RWPE2 (cell line): ENCODE data around the gene TMEM87B.
"Not testable (repeated sequence)": the region's sequence is repeated elsewhere in the genome, so short reads cannot be mapped to it uniquely, and the experiment has no call there.

Source experiments
- ATAC-seq: fragments of 200-7000 bp; cut with Tn5 transposase; 3 replicates; pipeline ENCODE4 v1.9.1; 2021; ENCODE audit warnings: low read depth
- DNase-seq: peaks from one replicate; pipeline ENCODE4 v3.0.0-alpha.2; 2020; ENCODE audit warnings: low spot score
- H3K27ac ChIP-seq: fragments of 450-650 bp; 2 replicates; pipeline ENCODE4 v1.5.1; 2017; ENCODE audit warnings: mild to moderate bottlenecking; ENCODE audit not compliant: poor library complexity, severe bottlenecking
- H3K27me3 ChIP-seq: fragments of 250-450 bp; sonication (Bioruptor Pico); 2 replicates; pipeline ENCODE4 v1.5.1; 2021; ENCODE audit warnings: mild to moderate bottlenecking, moderate library complexity; ENCODE audit not compliant: insufficient read depth, poor library complexity, severe bottlenecking
- H3K36me3 ChIP-seq: fragments of 250-450 bp; sonication (Bioruptor Pico); 2 replicates; pipeline ENCODE4 v1.5.1; 2020; ENCODE audit warnings: low read depth, mild to moderate bottlenecking, moderate library complexity
- H3K4me1 ChIP-seq: fragments of 250-450 bp; sonication (Bioruptor Pico); 2 replicates; pipeline ENCODE4 v1.5.1; 2021; ENCODE audit warnings: mild to moderate bottlenecking, moderate library complexity; ENCODE audit not compliant: insufficient read depth, poor library complexity, severe bottlenecking
- H3K4me3 ChIP-seq: fragments of 250-450 bp; sonication (Bioruptor Pico); 2 replicates; pipeline ENCODE4 v1.5.1; 2021; ENCODE audit warnings: mild to moderate bottlenecking, moderate library complexity; ENCODE audit not compliant: severe bottlenecking
- H3K9me3 ChIP-seq: fragments of 250-450 bp; sonication (Bioruptor Pico); 2 replicates; pipeline ENCODE4 v1.5.1; 2021; ENCODE audit warnings: mild to moderate bottlenecking, moderate library complexity; ENCODE audit not compliant: severe bottlenecking
- TF ChIP-seq, protein P1 (sequence below): fragments of 450-650 bp; IDR thresholded peaks from one replicate; pipeline ENCODE4 v1.5.1; 2017; ENCODE audit warnings: mild to moderate bottlenecking, moderate library complexity; ENCODE audit not compliant: poor library complexity, severe bottlenecking

The TMEM87B gene

DNA sequence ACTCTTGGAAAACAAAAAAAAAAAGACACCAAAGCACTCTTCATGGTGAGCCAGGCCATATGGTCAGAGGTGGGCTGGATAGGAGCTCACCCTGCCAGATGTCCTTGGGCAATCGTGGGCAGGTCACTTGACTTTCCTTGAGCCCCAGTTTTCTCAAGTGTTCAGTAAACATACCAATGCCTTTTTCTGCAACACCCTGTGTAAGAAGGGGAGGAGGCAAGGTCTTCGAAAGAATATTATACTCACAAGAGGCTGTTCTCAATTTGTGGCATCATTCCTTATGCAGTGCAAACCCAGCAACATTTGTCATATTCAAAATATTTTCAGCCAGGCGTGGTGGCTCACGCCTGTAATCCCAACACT lies 22.9 kb upstream of the TMEM87B start:
- TF ChIP-seq, protein P1, sequence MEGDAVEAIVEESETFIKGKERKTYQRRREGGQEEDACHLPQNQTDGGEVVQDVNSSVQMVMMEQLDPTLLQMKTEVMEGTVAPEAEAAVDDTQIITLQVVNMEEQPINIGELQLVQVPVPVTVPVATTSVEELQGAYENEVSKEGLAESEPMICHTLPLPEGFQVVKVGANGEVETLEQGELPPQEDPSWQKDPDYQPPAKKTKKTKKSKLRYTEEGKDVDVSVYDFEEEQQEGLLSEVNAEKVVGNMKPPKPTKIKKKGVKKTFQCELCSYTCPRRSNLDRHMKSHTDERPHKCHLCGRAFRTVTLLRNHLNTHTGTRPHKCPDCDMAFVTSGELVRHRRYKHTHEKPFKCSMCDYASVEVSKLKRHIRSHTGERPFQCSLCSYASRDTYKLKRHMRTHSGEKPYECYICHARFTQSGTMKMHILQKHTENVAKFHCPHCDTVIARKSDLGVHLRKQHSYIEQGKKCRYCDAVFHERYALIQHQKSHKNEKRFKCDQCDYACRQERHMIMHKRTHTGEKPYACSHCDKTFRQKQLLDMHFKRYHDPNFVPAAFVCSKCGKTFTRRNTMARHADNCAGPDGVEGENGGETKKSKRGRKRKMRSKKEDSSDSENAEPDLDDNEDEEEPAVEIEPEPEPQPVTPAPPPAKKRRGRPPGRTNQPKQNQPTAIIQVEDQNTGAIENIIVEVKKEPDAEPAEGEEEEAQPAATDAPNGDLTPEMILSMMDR, result no peak
- Histone ChIP-seq H3K27ac (peak overlapping the region; percentile 39), H3K9me3 (no peaks in the 10 kb centered on the region), H3K27me3 (no peaks in the 10 kb centered on the region), H3K4me3 (no peak overlapping the region), H3K36me3 (no peaks in the 10 kb centered on the region), H3K4me1 (peaks cover 21% of the 10 kb centered on the region)
- no peak for DNase-seq
- peak; percentile 43; the same call in 2 of the 3 replicates for ATAC-seq

- Histone ChIP-seq H3K27ac (peak overlapping the region; percentile 39), H3K4me1 (peaks cover 21% of the 10 kb centered on the region), H3K27me3 (no peaks in the 10 kb centered on the region), H3K4me3 (no peak overlapping the region), H3K36me3 (no peaks in the 10 kb centered on the region), H3K9me3 (no peaks in the 10 kb centered on the region)
- TF ChIP-seq, protein P1, result peak; percentile 6
- DNase-seq (peak; percentile 77), ATAC-seq (peak; percentile 91)
Measured at GRCh38 chr2:112032689-112033465, 22.2 kb upstream of the TMEM87B start.

GRCh38 chr2:112033600-112033999 lies 21.5 kb upstream of the TMEM87B start:
- Histone ChIP-seq H3K4me3 (no peak overlapping the region), H3K27ac (peak overlapping the region; percentile 39), H3K4me1 (peaks cover 21% of the 10 kb centered on the region), H3K9me3 (no peaks in the 10 kb centered on the region), H3K36me3 (no peaks in the 10 kb centered on the region), H3K27me3 (no peaks in the 10 kb centered on the region)
- ATAC-seq (peak; percentile 25; the same call in 1 of the 3 replicates), DNase-seq (no peak)
- TF ChIP-seq, protein P1, result no peak

DNA sequence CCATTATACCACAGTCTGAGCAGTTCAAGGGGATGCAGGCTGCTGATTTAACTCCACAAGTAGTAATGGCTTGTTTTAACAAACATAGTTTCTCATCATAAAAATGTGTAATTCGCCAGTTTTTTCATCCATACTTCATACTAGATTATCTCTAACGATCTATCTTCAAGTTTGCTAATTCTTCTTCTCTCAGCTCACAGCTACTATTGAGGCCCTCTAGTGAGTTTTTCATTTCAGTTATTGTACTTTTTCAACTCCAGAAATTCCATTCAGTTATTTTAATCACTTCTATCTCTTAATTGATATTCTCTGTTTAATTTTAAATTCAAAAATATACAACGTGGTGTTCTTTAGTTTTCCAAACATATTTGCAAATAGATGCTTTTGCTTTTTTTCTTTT lies 20.1 kb upstream of the TMEM87B start:
- TF ChIP-seq, protein P1, result no peak
- no peak overlapping the region for H3K27ac ChIP-seq
- no peaks in the 10 kb centered on the region for H3K27me3 ChIP-seq
- no peak for DNase-seq
- no peak for ATAC-seq
- H3K9me3 ChIP-seq, result no peaks in the 10 kb centered on the region
- peaks cover 21% of the 10 kb centered on the region for H3K4me1 ChIP-seq
- H3K4me3 ChIP-seq, result no peak overlapping the region
- H3K36me3 ChIP-seq, result no peaks in the 10 kb centered on the region

DNA sequence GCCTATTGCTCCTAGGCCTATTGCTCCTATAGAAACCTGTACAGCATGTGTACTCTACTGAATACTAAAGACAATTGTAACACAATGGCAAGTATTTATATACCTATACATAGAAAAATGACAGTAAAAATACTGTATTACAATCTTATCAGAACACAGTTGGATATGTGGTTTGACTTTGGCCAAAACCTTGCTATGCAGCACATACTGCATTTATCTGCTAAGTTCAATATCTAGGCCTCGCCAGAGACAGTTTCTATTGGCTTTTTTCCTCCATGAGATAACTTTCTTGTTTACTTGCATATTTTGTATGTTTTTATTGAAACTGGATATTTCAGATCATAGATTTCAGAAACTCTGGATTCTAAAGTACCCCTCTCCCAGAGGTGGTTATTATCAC lies 19.3 kb upstream of the TMEM87B start:
- DNase-seq (no peak), ATAC-seq (no peak)
- Histone ChIP-seq H3K27ac (no peak overlapping the region), H3K9me3 (no peaks in the 10 kb centered on the region), H3K4me1 (peaks cover 21% of the 10 kb centered on the region), H3K27me3 (no peaks in the 10 kb centered on the region), H3K4me3 (no peak overlapping the region), H3K36me3 (no peaks in the 10 kb centered on the region)
- TF ChIP-seq, protein P1, result no peak

DNA sequence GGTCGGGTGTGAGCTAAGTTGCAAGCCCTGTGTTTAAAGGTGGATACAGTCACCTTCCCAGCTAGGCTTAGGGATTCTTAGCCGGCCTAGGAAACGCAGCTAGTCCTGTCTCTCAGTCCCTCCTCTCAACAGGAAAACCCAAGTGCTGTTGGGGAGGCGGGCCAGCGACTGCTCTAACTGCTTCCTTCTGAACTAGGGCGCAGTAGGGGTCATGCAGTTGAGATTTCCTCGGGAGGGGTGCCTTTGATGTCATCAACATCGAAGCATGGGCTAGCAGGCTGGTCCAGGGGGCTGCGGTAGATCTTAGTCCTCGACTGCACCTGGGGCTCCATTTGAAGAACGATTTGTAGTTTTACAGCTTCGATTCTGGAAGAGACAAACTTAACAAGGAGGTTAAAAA lies 15.5 kb upstream of the TMEM87B start:
- DNase-seq, H3K9me3 ChIP-seq, H3K27ac ChIP-seq, H3K27me3 ChIP-seq, H3K36me3 ChIP-seq, ATAC-seq, H3K4me1 ChIP-seq, H3K4me3 ChIP-seq: not testable (repeated sequence)

DNA sequence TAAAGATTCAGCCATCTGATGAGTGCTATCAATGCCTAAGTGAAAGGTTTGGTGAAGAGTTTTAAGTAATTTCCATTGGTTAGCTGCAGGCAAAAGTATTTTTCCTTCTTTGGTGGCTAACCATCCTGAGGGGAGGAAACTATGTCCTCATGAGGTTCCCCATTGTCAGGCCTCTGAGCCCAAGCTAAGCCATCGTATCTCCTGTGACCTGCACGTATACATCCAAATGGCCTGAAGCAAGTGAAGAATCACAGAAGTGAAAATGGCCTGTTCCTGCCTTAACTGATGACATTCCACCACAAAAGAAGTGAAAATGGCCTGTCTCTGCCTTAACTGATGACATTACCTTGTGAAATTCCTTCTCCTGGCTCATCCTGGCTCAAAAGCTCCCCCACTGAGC lies 15.0 kb upstream of the TMEM87B start:
- DNase-seq, H3K4me3 ChIP-seq, H3K36me3 ChIP-seq, H3K9me3 ChIP-seq, H3K27ac ChIP-seq, H3K27me3 ChIP-seq, ATAC-seq, H3K4me1 ChIP-seq: not testable (repeated sequence)
